Muscle of leg (tissue), 11 donors: ENCODE measurements around the gene MYEOV. TPM values are rescaled to one million over a fixed set of nuclear protein-coding genes. Genes with fewer than 3 reads are reported as not detected.

Experiments
- DNase-seq: peaks from one replicate; pipeline ENCODE4 v3.0.0; 2013
- H3K27ac ChIP-seq: one replicate; pipeline ENCODE4 v1.5.1; 2013; ENCODE audit warnings: mild to moderate bottlenecking, low read length, control low read depth
- H3K27me3 ChIP-seq: one replicate; pipeline ENCODE4 v1.6.1; 2013; ENCODE audit warnings: low read length; ENCODE audit not compliant: control insufficient read depth, insufficient read depth
- H3K36me3 ChIP-seq: one replicate; pipeline ENCODE4 v1.6.1; 2013; ENCODE audit warnings: low read length; ENCODE audit not compliant: control insufficient read depth, insufficient read depth
- H3K4me1 ChIP-seq: one replicate; pipeline ENCODE4 v1.6.1; 2013; ENCODE audit warnings: low read length; ENCODE audit not compliant: control insufficient read depth, insufficient read depth
- H3K4me3 ChIP-seq: one replicate; pipeline ENCODE4 v1.5.1; 2013; ENCODE audit warnings: low read length, control low read depth
- H3K9me3 ChIP-seq: replicated peaks from 2 replicates; pipeline ENCODE4 v1.6.1; 2013; ENCODE audit warnings: low read depth, low read length; ENCODE audit not compliant: control insufficient read depth
- WGBS: methylation state at CpG from one replicate; pipeline ENCODE4 v1.1.5; 2013; ENCODE audit warnings: missing lambda C conversion rate; ENCODE audit not compliant: insufficient coverage; 5-methylcytosine and 5-hydroxymethylcytosine counted together
- polyA plus RNA-seq, 8 donors: library from polyadenylated mRNA; unstranded; fragments of 120-200 nt; gene quantifications; one replicate each; pipeline versions ENCODE4 v1.2.1 to v1.2.3, GENCODE V29; 2013; ENCODE audit warnings: inconsistent platforms in 1 of 8, low replicate concordance in 1 of 8; ENCODE audit not compliant: insufficient read length in 8 of 8, insufficient read depth in 1 of 8
- total RNA-seq: library from RNA; stranded (reverse); fragments of 120-200 nt; gene quantifications from one replicate; pipeline ENCODE4 v1.2.4, GENCODE V29; 2013

Gene MYEOV
- total and polyA plus RNA-seq, 9 donors, result 0.48 to 1.9 (median 1.1) TPM; not detected in 1

GRCh38 chr11:69295079-69295994 lies 1.4 kb downstream of the MYEOV start:
- peaks cover 47% of the 10 kb centered on the region for H3K4me1 ChIP-seq
- peaks cover 4% of the 10 kb centered on the region for H3K27me3 ChIP-seq
- peaks cover 5% of the 10 kb centered on the region for H3K9me3 ChIP-seq
- WGBS, result 88% methylated on average over 29 of the region's 31 CpGs
- H3K36me3 ChIP-seq, result no peaks in the 10 kb centered on the region
- H3K4me3 ChIP-seq, result no peak overlapping the region
- no peak for DNase-seq
- H3K27ac ChIP-seq, result no peak overlapping the region

- H3K27ac ChIP-seq, result peak overlapping the region; percentile 93
- peaks cover 5% of the 10 kb centered on the region for H3K9me3 ChIP-seq
- no peak for DNase-seq
- no peak overlapping the region for H3K4me3 ChIP-seq
- 75% methylated on average over 15 of the region's 18 CpGs for WGBS
- H3K4me1 ChIP-seq, result peaks cover 55% of the 10 kb centered on the region
- H3K36me3 ChIP-seq, result no peaks in the 10 kb centered on the region
- H3K27me3 ChIP-seq, result peaks cover 4% of the 10 kb centered on the region
Measured at GRCh38 chr11:69295995-69296889, 2.3 kb downstream of the MYEOV start.

GRCh38 chr11:69296890-69297786 lies 3.2 kb downstream of the MYEOV start:
- Histone ChIP-seq H3K4me3 (no peak overlapping the region), H3K9me3 (peaks cover 5% of the 10 kb centered on the region), H3K27ac (peak overlapping the region; percentile 93), H3K36me3 (no peaks in the 10 kb centered on the region), H3K4me1 (peaks cover 64% of the 10 kb centered on the region), H3K27me3 (peaks cover 4% of the 10 kb centered on the region)
- peak; percentile 96 for DNase-seq
- 10% methylated on average over 5 of the region's 18 CpGs for WGBS

GRCh38 chr11:69297787-69298266 lies 3.9 kb downstream of the MYEOV start:
- Histone ChIP-seq H3K27me3 (peaks cover 4% of the 10 kb centered on the region), H3K27ac (peak overlapping the region; percentile 93), H3K9me3 (peaks cover 5% of the 10 kb centered on the region), H3K4me1 (peaks cover 67% of the 10 kb centered on the region), H3K36me3 (no peaks in the 10 kb centered on the region), H3K4me3 (no peak overlapping the region)
- DNase-seq, result peak; percentile 38
- WGBS, result 43% methylated on average over 11 of the region's 13 CpGs

GRCh38 chr11:69298267-69299022 lies 4.5 kb downstream of the MYEOV start:
- Histone ChIP-seq H3K4me3 (no peak overlapping the region), H3K9me3 (peaks cover 5% of the 10 kb centered on the region), H3K27ac (peak overlapping the region; percentile 93), H3K4me1 (peaks cover 67% of the 10 kb centered on the region), H3K36me3 (no peaks in the 10 kb centered on the region), H3K27me3 (peaks cover 4% of the 10 kb centered on the region)
- 39% methylated on average over 11 of the region's 22 CpGs for WGBS
- peak; percentile 87 for DNase-seq

GRCh38 chr11:69299023-69299461 lies 5.1 kb downstream of the MYEOV start:
- peaks cover 67% of the 10 kb centered on the region for H3K4me1 ChIP-seq
- peaks cover 5% of the 10 kb centered on the region for H3K9me3 ChIP-seq
- H3K27ac ChIP-seq, result peak overlapping the region; percentile 93
- peaks cover 4% of the 10 kb centered on the region for H3K27me3 ChIP-seq
- no peak for DNase-seq
- H3K4me3 ChIP-seq, result no peak overlapping the region
- no peaks in the 10 kb centered on the region for H3K36me3 ChIP-seq
- 80% methylated on average over 8 of the region's 11 CpGs for WGBS

- peaks cover 4% of the 10 kb centered on the region for H3K27me3 ChIP-seq
- H3K9me3 ChIP-seq, result peaks cover 5% of the 10 kb centered on the region
- H3K4me3 ChIP-seq, result no peak overlapping the region
- WGBS, result 83% methylated on average over 8 of the region's 8 CpGs
- DNase-seq, result no peak
- peaks cover 65% of the 10 kb centered on the region for H3K4me1 ChIP-seq
- H3K36me3 ChIP-seq, result no peaks in the 10 kb centered on the region
- H3K27ac ChIP-seq, result no peak overlapping the region
Measured at GRCh38 chr11:69299572-69299971, 5.6 kb downstream of the MYEOV start.

GRCh38 chr11:69300120-69301060 lies 6.4 kb downstream of the MYEOV start:
- peaks cover 4% of the 10 kb centered on the region for H3K27me3 ChIP-seq
- DNase-seq, result no peak
- peaks cover 5% of the 10 kb centered on the region for H3K9me3 ChIP-seq
- H3K4me1 ChIP-seq, result peaks cover 65% of the 10 kb centered on the region
- H3K4me3 ChIP-seq, result no peak overlapping the region
- H3K27ac ChIP-seq, result no peak overlapping the region
- no peaks in the 10 kb centered on the region for H3K36me3 ChIP-seq
- WGBS, result 79% methylated on average over 9 of the region's 11 CpGs
